HG02970 (cell line): ENCODE measurements around the gene LRRC14B.

ENCODE experiments used
- ATAC-seq: cut with Tn5 transposase; IDR thresholded peaks from one replicate; pipeline ENCODE4 v1.9.1; 2021; ENCODE audit warnings: mild to moderate bottlenecking, moderate library complexity, moderate number of reproducible peaks; ENCODE audit not compliant: unreplicated experiment, low FRiP score

Gene LRRC14B

DNA sequence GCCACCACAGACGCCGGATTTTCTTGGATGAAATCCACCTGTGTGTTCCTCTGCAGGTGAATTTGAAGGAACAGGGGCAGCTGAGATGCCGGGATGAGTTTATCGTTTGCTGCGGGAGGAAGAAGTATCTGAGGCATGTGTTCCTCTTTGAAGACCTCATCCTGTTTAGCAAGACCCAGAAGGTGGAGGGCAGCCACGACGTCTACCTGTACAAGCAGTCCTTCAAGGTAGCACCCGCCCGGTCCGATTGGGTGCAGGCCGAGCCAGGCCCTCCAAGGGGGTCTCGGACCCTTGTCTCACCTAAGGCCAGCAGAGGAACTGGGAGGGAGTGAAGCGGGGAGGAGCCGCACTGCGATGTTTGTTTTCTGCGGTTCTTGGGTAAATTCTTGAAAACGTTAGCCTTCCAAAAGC lies 18.4 kb upstream of the LRRC14B start:
- ATAC-seq, result no peak

DNA sequence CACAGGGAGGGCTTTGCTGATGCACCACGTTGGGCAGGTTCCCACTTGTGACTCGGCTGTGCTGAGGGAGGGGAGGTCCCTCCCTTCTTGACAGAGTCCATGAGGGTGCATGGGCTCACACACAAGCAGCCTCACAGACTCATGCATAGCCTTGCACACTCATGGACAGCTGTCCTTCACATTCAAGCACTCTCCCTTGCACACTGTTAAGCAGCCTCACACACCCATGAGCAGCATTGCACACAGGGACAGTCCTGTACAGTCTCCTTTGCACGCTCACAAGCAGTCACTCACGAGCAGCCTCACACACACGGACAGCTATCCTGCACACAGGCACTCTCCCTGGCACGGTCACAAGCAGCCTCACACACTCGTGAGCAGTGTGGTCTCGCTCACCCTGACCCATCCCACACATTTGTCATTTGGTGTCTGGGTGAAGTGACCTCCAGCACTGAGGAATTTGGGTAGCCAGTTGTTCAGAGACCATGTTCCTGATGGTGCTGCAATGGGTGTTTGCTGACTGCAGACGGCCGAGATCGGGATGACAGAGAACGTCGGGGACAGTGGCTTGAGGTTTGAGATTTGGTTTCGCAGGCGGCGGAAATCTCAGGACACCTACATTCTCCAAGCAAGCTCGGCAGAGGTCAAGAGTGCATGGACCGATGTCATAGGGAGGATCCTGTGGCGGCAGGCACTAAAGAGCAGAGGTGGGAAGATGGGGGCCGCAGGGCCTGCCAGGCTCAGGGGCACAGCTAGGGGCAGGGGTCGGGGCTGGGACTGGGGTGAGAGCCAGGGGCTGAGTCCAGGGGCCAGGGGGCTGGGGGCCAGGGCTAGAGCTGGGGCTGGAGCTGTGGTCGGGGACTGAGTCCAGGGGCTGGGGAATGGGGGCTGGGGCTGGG lies 17.7 kb upstream of the LRRC14B start:
- ATAC-seq, result no peak

GRCh38 chr5:174291-174600 lies 17.0 kb upstream of the LRRC14B start:
- ATAC-seq, result no peak

DNA sequence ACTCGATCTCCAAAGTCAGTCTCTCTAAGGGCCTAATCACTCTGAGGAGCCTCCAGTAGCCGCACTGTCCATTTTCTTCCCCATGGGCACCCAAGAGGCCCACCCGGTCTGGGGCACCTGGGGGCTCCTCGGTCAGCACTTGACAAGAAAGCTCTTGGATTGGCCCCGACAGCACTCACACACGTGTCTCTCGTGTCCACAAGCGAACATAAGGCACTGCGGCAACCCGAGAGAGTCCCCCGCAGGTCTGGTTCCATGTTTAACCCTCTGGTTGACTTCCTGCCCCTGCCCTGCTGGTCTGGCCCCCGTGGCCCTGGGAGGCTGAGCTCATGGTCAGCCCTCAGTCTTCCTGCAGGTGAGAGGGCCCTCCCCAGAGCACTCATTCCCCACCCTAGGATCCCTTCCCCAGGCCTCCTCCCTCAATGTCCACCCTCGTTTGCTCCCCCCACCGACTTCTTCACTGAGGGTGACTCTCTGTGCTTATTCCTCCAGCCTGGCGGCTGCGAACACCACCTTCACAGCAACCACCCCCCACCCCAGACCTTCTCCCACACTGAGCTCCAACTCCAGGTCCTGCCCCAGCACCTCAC lies 16.3 kb upstream of the LRRC14B start:
- no peak for ATAC-seq

GRCh38 chr5:176296-176823 lies 14.9 kb upstream of the LRRC14B start:
- ATAC-seq, result no peak

GRCh38 chr5:178110-178509 lies 13.2 kb upstream of the LRRC14B start:
- ATAC-seq, result no peak

DNA sequence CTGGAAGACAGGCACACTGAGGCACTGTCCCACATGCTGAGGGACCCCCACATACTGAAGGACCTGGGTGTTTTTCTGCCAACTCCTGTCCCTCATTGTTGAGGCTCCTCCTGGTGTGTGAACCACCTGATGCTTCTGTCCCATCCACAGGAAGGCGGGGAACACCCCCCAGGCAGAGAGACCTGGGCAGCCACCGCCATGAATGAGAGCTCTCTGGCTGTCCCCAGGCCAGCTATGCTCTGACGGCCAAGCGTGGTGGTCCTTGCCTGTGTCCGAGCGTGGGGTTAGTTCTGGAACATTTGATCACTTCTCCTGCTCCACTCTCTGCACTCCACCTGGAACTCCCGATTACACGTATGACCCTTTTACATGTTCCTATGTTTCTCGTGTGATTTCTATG lies 11.9 kb upstream of the LRRC14B start:
- ATAC-seq, result no peak

- no peak for ATAC-seq
Observed at GRCh38 chr5:180286-180918, 10.9 kb upstream of the LRRC14B start.

DNA sequence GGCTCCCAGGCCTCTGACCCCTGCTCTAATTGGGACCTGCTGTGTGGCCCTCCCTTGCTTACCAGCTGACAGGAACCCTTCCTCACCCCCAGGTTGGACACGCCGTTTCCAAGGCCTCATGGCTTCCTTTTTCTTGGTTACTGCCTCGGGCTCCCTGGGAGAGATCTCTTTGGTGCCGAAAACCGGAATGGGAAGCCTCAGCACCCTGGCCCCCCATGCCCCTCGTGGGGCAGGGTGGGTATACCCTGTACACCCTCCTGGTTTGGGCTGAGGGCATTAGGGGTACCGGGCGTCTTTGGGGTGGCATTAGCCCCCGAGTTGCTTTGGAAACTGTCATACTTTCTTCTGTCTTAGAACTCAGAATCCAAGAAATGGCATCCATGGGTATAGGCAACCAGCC lies 10.1 kb upstream of the LRRC14B start:
- no peak for ATAC-seq

- ATAC-seq, result no peak
Observed at GRCh38 chr5:181566-181965, 9.7 kb upstream of the LRRC14B start.

DNA sequence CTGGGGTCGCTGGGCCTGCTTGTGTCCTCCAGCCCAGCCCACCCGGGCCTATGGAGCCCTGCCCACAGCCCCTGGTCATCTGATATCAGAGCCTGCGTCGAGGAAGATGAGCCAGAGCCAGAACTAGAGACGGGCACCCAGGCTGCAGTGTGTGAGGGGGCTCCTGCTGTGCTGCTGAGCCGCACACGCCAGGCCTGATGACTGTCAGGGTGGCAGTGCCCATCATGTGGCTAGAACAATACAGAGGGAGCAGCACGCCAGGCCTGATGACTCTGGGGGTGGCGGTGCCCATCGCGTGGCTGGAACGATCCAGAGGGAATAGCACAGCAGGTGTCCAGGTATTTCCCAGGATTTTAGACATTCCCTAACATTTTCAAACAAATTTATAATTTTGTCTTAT lies 9.2 kb upstream of the LRRC14B start:
- ATAC-seq, result no peak

- ATAC-seq, result no peak
Observed at GRCh38 chr5:184471-184870, 6.8 kb upstream of the LRRC14B start.

DNA sequence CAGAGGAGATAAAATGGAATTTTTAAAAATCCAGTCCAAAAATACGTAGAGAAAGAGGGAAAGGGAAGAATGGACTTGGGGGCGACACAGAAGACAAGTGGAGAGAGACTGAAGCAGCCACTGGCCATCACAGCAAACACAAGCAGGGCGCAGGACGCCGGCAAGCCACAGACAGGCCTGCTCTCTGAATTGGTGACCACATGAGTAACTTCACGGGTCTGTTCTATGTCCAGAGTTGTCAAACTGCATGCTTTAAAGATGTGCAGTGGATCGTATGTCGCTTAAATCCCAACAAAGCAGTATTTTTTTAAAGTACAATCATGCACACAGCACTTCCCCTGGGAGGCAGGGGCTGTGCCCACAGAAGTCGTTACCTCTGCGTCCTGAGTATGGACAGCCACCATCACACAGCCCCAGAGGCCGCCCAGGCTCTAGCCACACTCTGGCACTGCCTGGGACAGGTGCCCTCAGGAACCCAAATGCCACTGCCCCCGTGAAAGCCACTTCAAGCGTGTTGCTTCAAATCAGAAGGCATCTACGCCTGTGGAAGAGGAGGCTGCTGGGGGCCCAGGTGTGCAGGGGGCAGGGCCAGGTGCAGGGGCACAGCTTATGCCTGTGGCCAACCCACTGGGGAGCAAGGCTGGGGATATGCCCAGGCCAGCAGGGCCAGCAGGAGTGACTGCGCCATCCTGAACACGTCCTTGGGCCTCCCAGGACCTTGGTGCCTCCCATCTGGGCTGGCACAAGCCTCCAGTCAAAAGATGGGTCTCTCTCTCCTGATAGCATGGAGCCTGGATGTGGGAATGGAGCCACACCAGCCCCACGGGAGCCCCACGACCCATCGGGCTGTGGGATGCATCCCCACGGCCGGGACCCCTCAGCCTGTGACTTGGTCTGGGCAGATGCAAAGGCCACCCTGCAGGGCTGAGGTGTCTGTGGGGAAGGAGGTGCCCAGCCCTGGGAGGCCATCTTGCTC lies 5.9 kb upstream of the LRRC14B start:
- no peak for ATAC-seq

DNA sequence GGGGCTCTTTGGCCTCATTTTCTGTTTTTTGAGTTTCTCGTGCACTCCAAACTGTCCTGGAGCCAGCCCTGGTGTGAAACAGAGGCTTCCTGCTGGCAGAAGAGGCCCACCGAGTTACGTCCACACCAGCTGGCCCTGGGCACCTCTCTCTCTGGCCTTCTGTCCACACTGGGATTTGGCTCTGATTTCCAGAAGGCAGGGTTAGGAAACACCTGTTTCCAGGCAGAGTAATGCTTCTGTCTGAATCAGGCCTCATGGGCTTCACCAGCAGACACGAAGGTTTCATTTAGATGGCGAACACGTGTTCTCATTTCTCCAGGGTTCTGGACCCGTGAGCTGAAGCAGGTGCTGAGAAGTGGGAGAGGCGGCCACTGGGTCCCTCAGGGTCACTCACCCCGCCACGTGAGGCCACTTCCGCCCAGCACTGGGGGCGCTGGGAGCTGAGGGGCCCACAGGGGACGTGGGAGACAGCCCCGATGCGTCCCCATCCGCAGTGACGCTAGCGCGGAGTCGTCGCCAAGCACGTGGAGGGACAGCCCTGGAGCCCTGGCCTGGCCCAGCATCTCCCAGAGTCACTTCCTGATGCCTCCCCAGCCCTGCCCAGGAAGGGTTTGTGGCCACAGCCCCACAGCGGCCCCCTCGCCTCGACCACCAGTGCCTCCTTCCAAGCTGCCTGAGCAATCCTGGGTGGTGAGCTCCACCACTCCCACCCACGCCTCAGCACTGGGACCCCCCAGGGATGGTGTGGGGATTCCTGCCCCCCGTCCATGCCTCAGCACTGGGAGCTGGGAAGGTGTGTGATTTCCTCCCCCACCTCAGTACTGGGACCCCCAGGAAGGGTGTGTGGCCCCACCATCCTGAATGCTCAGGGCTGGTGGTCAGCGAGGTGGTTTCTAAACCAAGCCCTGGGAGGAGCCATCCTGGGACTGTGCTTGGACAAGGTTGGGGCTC lies 4.9 kb upstream of the LRRC14B start:
- ATAC-seq, result no peak

GRCh38 chr5:187042-187431 lies 4.3 kb upstream of the LRRC14B start:
- no peak for ATAC-seq

GRCh38 chr5:187617-188451 lies 3.5 kb upstream of the LRRC14B start:
- no peak for ATAC-seq

DNA sequence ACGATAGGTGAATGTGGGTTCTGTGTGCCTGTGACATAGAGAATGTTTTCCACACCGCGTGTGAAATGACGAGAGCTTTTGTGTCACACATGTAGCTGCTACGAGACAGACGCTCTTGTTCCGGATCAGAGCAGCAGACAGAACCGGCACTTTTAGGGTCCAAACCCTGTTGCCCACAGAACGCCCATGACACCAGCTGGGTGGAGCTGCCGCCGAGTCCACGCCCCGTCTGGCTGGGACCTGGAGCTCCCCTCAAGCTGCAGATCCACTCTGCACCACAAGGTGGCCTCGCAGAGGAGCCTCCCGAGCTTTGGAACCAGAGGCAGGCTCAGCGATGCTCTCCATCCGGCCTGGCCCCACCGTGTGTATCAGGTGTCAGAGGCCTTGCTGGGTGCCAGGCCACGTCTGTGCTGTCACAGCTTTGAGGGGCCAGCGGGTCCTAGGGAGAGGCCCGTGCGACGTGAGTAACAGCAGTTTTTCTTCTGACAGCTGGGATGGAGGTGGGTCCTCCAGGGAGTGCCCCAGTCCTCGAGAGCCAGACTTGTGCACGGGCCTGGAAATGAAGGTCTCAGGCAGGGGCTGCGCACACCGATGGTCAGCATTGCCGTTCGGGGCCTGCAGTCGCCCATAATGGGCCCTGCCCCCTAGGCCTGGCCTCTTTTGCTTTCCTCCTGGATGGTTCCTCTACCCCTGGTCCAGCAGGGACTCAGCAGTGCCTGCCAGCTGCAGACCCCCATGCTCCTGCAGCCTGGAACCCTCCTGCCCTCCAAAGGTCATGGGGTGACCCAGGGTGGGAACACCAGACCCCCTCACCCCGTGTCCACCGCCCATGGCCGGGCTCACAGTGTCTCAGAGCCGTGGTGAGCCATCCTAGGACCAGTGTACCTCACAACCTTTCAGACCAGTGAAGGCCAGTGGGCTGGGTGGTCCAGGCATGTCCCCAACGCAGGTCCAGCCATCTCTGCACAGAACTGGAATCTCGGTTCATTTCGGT lies 2.5 kb upstream of the LRRC14B start:
- peak; percentile 57 for ATAC-seq
